OCI-LY1 (cell line): ENCODE data around the gene ARHGAP28.

Source experiments
- EZH2 ChIP-seq: fragments of 200-600 bp; sonication (generic), shearing (Covaris generic); IDR thresholded peaks from 2 replicates; pipeline ENCODE4 v1.8.0; 2017; ENCODE audit warnings: borderline replicate concordance, mixed run types, mild to moderate bottlenecking, antibody characterized with exemption, low read length, moderate library complexity, mixed read lengths
- TF ChIP-seq, protein P1 (sequence below): fragments of 200-600 bp; sonication (generic), shearing (Covaris generic); IDR thresholded peaks from 2 replicates; pipeline ENCODE4 v1.5.1; 2017; ENCODE audit warnings: mild to moderate bottlenecking, antibody characterized with exemption, low read length, moderate library complexity, mixed read lengths

DNA sequence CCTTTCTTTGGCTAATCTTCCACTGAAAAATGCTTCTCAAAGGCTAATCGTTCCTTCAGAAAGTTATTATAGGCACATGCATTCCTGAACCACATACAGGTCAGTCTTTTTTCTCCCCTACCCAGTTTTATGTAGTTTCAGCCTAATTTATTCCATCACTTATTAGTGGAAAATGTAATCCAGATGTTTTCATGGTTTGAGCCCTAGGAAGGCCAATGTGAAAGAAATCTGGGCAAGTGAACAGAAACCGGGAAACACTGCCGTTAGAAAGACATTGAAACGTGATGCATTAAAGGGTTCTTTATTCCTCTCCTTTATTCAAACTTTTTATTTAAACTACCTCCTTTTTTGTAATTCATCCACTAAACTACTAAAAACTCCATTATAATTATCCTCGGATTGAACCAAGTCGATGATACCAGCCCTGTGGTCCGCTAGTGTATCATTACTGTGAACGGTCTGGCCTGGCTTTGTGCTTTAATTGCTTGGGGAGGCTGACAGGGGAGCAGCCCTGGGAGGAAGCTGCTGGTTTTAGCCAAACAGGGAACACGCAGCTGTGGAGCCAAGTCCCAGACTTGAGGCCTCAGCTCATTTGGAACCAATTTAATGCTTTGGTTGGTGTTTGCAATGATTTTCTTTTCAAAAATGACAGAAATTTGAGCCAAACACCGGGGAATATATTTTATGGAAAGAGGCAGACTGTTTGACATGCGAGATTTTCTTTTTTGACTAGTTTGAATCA lies 149.2 kb downstream of the ARHGAP28 start:
- TF ChIP-seq, protein P1, sequence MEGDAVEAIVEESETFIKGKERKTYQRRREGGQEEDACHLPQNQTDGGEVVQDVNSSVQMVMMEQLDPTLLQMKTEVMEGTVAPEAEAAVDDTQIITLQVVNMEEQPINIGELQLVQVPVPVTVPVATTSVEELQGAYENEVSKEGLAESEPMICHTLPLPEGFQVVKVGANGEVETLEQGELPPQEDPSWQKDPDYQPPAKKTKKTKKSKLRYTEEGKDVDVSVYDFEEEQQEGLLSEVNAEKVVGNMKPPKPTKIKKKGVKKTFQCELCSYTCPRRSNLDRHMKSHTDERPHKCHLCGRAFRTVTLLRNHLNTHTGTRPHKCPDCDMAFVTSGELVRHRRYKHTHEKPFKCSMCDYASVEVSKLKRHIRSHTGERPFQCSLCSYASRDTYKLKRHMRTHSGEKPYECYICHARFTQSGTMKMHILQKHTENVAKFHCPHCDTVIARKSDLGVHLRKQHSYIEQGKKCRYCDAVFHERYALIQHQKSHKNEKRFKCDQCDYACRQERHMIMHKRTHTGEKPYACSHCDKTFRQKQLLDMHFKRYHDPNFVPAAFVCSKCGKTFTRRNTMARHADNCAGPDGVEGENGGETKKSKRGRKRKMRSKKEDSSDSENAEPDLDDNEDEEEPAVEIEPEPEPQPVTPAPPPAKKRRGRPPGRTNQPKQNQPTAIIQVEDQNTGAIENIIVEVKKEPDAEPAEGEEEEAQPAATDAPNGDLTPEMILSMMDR = no peak
- TF ChIP-seq EZH2 = no peak
